KMS-11 (cell line): Measurements from ENCODE around the gene SNX10.

Experiments
- H2AFZ ChIP-seq: fragments of 200-600 bp; sonication (generic); 2 replicates; pipeline ENCODE4 v1.6.1; 2016; ENCODE audit warnings: antibody characterized with exemption, mixed run types, low read depth
- H3K27ac ChIP-seq: fragments of 200-600 bp; sonication (generic); 2 replicates; pipeline ENCODE4 v1.6.1; 2016; ENCODE audit warnings: mild to moderate bottlenecking, mixed run types
- H3K27me3 ChIP-seq: fragments of 200-600 bp; sonication (generic); 2 replicates; pipeline ENCODE4 v1.6.1; 2017; ENCODE audit warnings: mild to moderate bottlenecking, low read depth, mixed run types, moderate library complexity; ENCODE audit not compliant: insufficient read depth
- H3K36me3 ChIP-seq: fragments of 200-600 bp; sonication (generic); 2 replicates; pipeline ENCODE4 v1.6.1; 2017; ENCODE audit warnings: mild to moderate bottlenecking, mixed run types; ENCODE audit not compliant: insufficient read depth
- H3K4me1 ChIP-seq: fragments of 200-600 bp; sonication (generic); 2 replicates; pipeline ENCODE4 v1.6.1; 2016; ENCODE audit warnings: mild to moderate bottlenecking, low read depth, mixed run types; ENCODE audit not compliant: poor library complexity, severe bottlenecking
- H3K4me2 ChIP-seq: fragments of 200-600 bp; sonication (generic); 2 replicates; pipeline ENCODE4 v1.7.0; 2016; ENCODE audit warnings: mild to moderate bottlenecking, mixed run types
- H3K4me3 ChIP-seq: fragments of 200-600 bp; sonication (generic); IDR thresholded peaks from 2 replicates; pipeline ENCODE4 v1.6.1; 2017; ENCODE audit warnings: low read depth, low read length, mixed read lengths; ENCODE audit not compliant: insufficient read depth
- H3K79me2 ChIP-seq: fragments of 200-600 bp; sonication (generic); 2 replicates; pipeline ENCODE4 v1.6.1; 2016; ENCODE audit warnings: low read depth, mixed run types; ENCODE audit not compliant: insufficient read depth
- H3K9ac ChIP-seq: fragments of 200-600 bp; sonication (generic); 2 replicates; pipeline ENCODE4 v1.6.1; 2016; ENCODE audit warnings: mild to moderate bottlenecking, mixed run types
- H4K20me1 ChIP-seq: fragments of 200-600 bp; sonication (generic); 2 replicates; pipeline ENCODE4 v1.6.1; 2016; ENCODE audit warnings: mild to moderate bottlenecking, mixed run types; ENCODE audit not compliant: insufficient read depth
- TF ChIP-seq, protein P1 (sequence below): fragments of 200-600 bp; sonication (generic); conservative IDR thresholded peaks from 2 replicates; pipeline ENCODE4 v1.6.1; 2017; ENCODE audit warnings: low read depth, mild to moderate bottlenecking, antibody characterized with exemption, low read length, moderate library complexity, mixed read lengths

Gene SNX10

DNA sequence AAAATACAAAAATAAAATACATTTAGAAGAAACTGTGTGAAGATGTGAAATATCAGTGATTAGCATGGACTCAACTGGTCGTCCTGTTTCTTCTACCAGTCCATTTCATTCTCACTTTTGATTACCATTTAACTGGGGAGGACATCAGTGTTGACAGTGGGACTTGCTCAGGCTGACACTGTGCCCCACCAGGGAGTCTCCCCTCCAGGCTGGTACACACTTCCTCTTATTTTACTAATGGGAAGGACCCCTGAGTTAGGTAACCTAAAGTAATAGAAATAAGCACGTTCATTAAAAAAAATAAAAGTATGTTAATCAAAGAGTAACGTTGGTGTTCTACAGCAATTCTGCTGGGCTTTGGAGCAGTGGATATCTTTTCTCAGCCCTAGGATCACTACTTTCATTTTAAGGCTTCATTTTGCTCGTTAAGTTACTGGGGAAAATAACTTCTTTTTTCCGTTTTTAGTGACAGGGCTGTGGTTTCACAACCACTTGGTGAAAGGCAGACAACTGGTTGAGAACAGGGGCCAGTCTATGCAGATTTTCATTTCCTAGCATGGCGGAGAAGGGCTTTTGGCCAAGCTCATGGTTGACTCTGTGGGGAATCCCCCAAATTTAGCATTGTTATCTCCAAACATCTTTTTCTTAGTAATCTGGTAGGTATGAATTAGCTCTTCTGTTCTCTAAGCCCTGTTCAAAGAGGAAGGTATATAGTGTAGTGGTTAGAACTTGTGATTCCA lies 2.1 kb downstream of the SNX10 start:
- H3K4me2 ChIP-seq = peak overlapping the region; percentile 22; the same call in 1 of the 2 replicates
- H3K4me1 ChIP-seq = peaks cover 20% of the 10 kb centered on the region
- H3K4me3 ChIP-seq = no peak overlapping the region
- TF ChIP-seq, protein P1, sequence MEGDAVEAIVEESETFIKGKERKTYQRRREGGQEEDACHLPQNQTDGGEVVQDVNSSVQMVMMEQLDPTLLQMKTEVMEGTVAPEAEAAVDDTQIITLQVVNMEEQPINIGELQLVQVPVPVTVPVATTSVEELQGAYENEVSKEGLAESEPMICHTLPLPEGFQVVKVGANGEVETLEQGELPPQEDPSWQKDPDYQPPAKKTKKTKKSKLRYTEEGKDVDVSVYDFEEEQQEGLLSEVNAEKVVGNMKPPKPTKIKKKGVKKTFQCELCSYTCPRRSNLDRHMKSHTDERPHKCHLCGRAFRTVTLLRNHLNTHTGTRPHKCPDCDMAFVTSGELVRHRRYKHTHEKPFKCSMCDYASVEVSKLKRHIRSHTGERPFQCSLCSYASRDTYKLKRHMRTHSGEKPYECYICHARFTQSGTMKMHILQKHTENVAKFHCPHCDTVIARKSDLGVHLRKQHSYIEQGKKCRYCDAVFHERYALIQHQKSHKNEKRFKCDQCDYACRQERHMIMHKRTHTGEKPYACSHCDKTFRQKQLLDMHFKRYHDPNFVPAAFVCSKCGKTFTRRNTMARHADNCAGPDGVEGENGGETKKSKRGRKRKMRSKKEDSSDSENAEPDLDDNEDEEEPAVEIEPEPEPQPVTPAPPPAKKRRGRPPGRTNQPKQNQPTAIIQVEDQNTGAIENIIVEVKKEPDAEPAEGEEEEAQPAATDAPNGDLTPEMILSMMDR = no peak
- no peak overlapping the region for H3K9ac ChIP-seq
- H3K36me3 ChIP-seq = no peaks in the 10 kb centered on the region
- no peaks in the 10 kb centered on the region for H3K27me3 ChIP-seq
- H2AFZ ChIP-seq = peak overlapping the region; percentile 12; the same call in 1 of the 2 replicates
- no peaks in the 10 kb centered on the region for H3K79me2 ChIP-seq
- no peak overlapping the region for H3K27ac ChIP-seq
- H4K20me1 ChIP-seq = no peaks in the 10 kb centered on the region

DNA sequence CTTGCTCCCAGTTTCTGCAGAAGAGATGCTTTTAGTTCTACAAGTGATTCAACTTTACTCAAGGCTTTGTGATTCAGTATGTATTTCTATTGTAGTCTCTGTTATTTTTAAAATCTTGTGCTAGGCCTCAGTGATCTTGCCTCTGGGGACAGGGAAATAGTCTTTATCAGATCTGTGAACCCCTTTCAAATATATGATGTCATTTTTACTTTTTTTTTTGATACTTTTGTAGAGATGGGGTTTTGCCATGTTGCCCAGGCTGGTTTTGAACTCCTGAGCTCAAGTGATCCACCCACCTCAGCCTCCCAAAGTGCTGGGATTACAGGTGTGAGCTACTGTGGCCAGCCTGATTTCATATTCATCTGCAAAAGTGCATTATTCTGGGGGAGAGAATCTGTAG lies 3.4 kb downstream of the SNX10 start:
- Histone ChIP-seq H3K36me3 (no peaks in the 10 kb centered on the region), H3K79me2 (no peaks in the 10 kb centered on the region), H4K20me1 (no peaks in the 10 kb centered on the region), H2AFZ (no peak overlapping the region), H3K4me2 (no peak overlapping the region), H3K4me1 (peaks cover 20% of the 10 kb centered on the region), H3K4me3 (no peak overlapping the region), H3K9ac (no peak overlapping the region), H3K27ac (no peak overlapping the region), H3K27me3 (no peaks in the 10 kb centered on the region)
- TF ChIP-seq, protein P1 = no peak

DNA sequence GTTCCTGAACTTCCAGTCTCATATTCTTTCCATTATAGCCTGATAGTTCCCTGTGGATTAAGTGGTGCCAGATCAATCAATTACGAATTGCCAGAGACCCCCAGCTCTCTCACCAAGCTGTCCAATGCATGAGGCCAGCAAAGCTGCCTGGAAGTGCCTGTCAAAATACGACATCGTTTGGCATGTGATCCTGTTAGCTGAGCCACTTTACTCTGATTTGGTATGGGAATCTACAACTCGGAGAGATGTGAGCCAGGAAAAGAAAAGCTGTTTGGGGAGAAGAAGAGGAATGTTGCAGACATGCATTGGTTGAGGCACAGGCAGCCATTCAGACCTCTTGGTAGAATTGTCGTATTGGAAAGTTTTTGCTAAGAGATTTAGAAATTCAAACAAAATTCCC lies 3.9 kb downstream of the SNX10 start:
- H3K79me2 ChIP-seq = no peaks in the 10 kb centered on the region
- no peaks in the 10 kb centered on the region for H4K20me1 ChIP-seq
- TF ChIP-seq, protein P1 = no peak
- peaks cover 20% of the 10 kb centered on the region for H3K4me1 ChIP-seq
- no peak overlapping the region for H3K9ac ChIP-seq
- H2AFZ ChIP-seq = no peak overlapping the region
- no peak overlapping the region for H3K4me3 ChIP-seq
- H3K4me2 ChIP-seq = no peak overlapping the region
- no peaks in the 10 kb centered on the region for H3K36me3 ChIP-seq
- no peak overlapping the region for H3K27ac ChIP-seq
- no peaks in the 10 kb centered on the region for H3K27me3 ChIP-seq

DNA sequence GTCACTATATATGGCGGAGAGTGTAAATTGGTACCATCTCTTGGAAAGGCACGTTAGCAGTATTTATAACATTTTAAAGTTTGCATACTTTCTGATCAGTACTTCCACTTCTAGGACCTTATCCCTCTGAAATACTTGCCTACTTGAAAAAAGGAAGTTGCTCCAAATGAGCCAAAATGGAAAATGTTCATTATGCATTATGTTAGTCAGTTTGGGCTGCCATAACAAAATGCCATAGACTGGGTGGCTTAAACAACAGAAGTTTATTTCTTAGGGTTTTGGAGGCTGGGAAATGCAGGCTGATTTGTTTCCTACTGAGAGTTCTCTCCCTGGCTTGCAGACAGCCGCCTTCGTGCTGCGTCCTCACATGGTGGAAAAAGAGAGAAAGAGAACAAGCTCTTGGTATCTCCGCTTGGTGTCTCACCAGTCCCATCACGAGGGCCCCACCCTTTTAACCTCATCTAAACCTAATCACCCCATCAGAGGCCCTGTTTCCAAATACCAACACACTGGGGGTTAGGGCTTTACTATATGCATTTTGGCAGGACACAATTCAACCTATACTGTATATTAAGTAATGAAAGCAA lies 6.9 kb downstream of the SNX10 start:
- TF ChIP-seq, protein P1 = no peak
- Histone ChIP-seq H3K27ac (no peak overlapping the region), H2AFZ (no peak overlapping the region), H3K79me2 (no peaks in the 10 kb centered on the region), H4K20me1 (no peaks in the 10 kb centered on the region), H3K4me2 (no peak overlapping the region), H3K4me1 (peaks cover 3% of the 10 kb centered on the region), H3K27me3 (no peaks in the 10 kb centered on the region), H3K36me3 (no peaks in the 10 kb centered on the region), H3K4me3 (no peak overlapping the region), H3K9ac (no peak overlapping the region)
